Measurements from ENCODE around the gene RAX. TPM values are rescaled to one million over a fixed set of nuclear protein-coding genes. Genes with fewer than 3 reads are reported as not detected.

The RAX gene
- total RNA-seq, 1 experiment from 2014 or later, result 0.37 TPM

- H3K4me1 Mint-ChIP-seq, result peaks cover 2% of the 10 kb centered on the region in 2 experiments; a peak in 1 of 4 replicates
- H3K4me1 ChIP-seq (ENCODE audit: insufficient read depth, low read length), result no peaks in the 10 kb centered on the region
- H2BK120ac ChIP-seq (ENCODE audit: low read depth, low read length, poor library complexity, severe bottlenecking), result no peak overlapping the region
- no peak overlapping the region for H3T11ph ChIP-seq (ENCODE audit: low read length)
- no peak overlapping the region for H3K23ac ChIP-seq (ENCODE audit: insufficient read length, low read depth, low read length)
- H3K14ac ChIP-seq (ENCODE audit: insufficient read depth, low read length), result no peak overlapping the region
- no peak overlapping the region for H3K4ac ChIP-seq (ENCODE audit: low read depth, low read length)
- H3K79me2 ChIP-seq (ENCODE audit: insufficient read depth, low read length), result no peaks in the 10 kb centered on the region
- H3K36me3 Mint-ChIP-seq (ENCODE audit: insufficient read depth in 1 of 3, low read depth in 3 of 3), result no peaks in the 10 kb centered on the region
- no CpG with 5 or more reads among the region's 6 CpGs for WGBS (ENCODE audit: extremely low coverage, insufficient read length, low lambda C conversion rate)
- no peak overlapping the region for H2AK5ac ChIP-seq (ENCODE audit: insufficient read length, low read length)
- no peak overlapping the region for H2BK20ac ChIP-seq (ENCODE audit: low read depth, low read length, poor library complexity, severe bottlenecking)
- no peak overlapping the region for H2BK5ac ChIP-seq (ENCODE audit: insufficient read length, low read length)
- no peaks in the 10 kb centered on the region for H4K20me1 ChIP-seq (ENCODE audit: control insufficient read depth, insufficient read depth, insufficient read length)
- no peaks in the 10 kb centered on the region for H3K79me1 ChIP-seq (ENCODE audit: insufficient read depth, low read depth, low read length, poor library complexity, severe bottlenecking)
- H3K9me3 Mint-ChIP-seq, result peaks cover 0 to 2% of the 10 kb centered on the region in 2 experiments; a peak in 1 of 5 replicates
- DNase-seq, result no peak
- no peak for TF ChIP-seq CTCF (conservative IDR thresholded peaks at IDR 0.05)
- no peaks in the 10 kb centered on the region for H3K9me3 ChIP-seq (ENCODE audit: control insufficient read depth, low read depth, low read length)
- no peak overlapping the region for H3K56ac ChIP-seq (ENCODE audit: insufficient read length, low read depth, low read length)
- no peak overlapping the region for H4K5ac ChIP-seq (ENCODE audit: insufficient read length, low read depth, low read length)
- H3K27ac Mint-ChIP-seq, result no peak overlapping the region
- no peak overlapping the region for H4K91ac ChIP-seq (ENCODE audit: insufficient read length, low read depth, low read length)
- no peak overlapping the region for H3K27ac ChIP-seq (ENCODE audit: insufficient read length, low read depth, low read length)
- no peak overlapping the region for H3K4me3 Mint-ChIP-seq
- H3K18ac ChIP-seq (ENCODE audit: insufficient read length, low read depth, low read length), result no peak overlapping the region
- no peak overlapping the region for H2AFZ ChIP-seq (ENCODE audit: low read length)
- no peak overlapping the region for H3K9ac ChIP-seq (ENCODE audit: extremely low read depth, insufficient read length, low read length)
- peaks cover 69% of the 10 kb centered on the region for H3K27me3 Mint-ChIP-seq (ENCODE audit: low read depth)
- no peak overlapping the region for H4K8ac ChIP-seq (replicated peaks; ENCODE audit: insufficient read length, low read depth, low read length)
- no peaks in the 10 kb centered on the region for H3K27me3 ChIP-seq (ENCODE audit: insufficient read depth, low read length)
- H2BK15ac ChIP-seq (ENCODE audit: low read depth, low read length), result no peak overlapping the region
- no peak overlapping the region for H3K4me2 ChIP-seq (ENCODE audit: insufficient read depth, insufficient read length, low read length)
- H3K23me2 ChIP-seq (ENCODE audit: insufficient read length, low read depth, low read length, poor library complexity, severe bottlenecking), result no peaks in the 10 kb centered on the region
- H2BK12ac ChIP-seq (ENCODE audit: insufficient read length, low read depth, low read length), result no peak overlapping the region
These were observed 43.4 kb downstream of the RAX start for GRCh38 chr18:59229701-59230443.
